Measurements from ENCODE around the gene GGN.

GRCh38 chr19:38422438-38422837 lies 34.6 kb upstream of the GGN start:
- TF ChIP-seq EZH2 (IDR thresholded peaks at IDR 0.05; ENCODE audit: insufficient read depth, poor library complexity, severe bottlenecking), result no peak
- no peak for TF ChIP-seq EZH2phosphoT487 (IDR thresholded peaks at IDR 0.05; ENCODE audit: insufficient read depth, low read depth)
